Stomach (tissue), 4 donors: Measurements from ENCODE around the gene EZH2.

ENCODE experiments used
- POLR2A ChIP-seq, 4 donors: fragments of 450-650 bp; IDR thresholded peaks; one replicate each; pipeline ENCODE4 v1.6.1; 2016; ENCODE audit warnings: antibody characterized with exemption in 4 of 4, control low read depth in 2 of 4, mild to moderate bottlenecking in 1 of 4, moderate library complexity in 1 of 4
- TF ChIP-seq, protein P1 (sequence below), 7 experiments: fragments of 450-650 bp in 4 of 7; fragments of 200-600 bp in 3 of 7; sonication (generic) in 3 of 7; IDR thresholded peaks; one replicate each; pipeline ENCODE4 v1.5.1; 2016 to 2019; ENCODE audit warnings: antibody characterized with exemption in 7 of 7, control low read depth in 2 of 7, mild to moderate bottlenecking in 1 of 7

DNA sequence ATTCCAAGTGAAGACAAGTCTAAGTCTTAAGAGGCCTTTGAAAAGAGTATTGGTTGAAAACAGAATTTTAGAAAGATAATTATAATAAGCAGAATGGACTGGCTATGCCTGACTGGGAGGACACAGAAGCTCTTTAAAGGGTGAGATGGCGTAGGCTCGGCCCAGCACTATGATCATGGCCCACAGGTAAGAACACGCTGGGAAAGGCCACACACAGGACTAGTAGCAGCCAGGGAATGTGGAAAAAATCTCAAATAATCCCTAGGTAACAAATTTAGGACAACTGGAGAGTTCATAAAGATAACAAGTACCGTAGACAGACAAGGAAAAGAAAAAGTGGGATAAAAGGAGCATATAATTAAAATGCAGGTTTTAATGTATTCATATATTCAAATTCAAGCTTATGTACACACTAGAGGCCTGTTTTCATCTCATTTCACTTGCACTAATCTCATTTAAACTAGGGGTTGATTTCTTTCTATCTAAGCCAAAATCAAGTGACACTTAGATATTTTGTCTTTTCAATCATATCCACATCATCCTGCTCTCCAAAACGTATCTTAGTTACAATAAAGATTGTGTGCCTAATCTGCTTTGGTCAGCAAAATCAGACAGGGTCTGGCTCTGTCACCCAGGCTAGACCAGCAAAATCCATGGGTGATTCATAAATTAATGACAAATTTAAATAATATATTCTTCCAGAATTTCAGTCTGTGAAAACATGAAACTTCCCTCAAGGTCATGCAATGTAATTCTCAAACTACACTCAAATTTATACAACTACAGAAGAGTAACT lies 53.0 kb downstream of the EZH2 start:
- TF ChIP-seq, protein P1, sequence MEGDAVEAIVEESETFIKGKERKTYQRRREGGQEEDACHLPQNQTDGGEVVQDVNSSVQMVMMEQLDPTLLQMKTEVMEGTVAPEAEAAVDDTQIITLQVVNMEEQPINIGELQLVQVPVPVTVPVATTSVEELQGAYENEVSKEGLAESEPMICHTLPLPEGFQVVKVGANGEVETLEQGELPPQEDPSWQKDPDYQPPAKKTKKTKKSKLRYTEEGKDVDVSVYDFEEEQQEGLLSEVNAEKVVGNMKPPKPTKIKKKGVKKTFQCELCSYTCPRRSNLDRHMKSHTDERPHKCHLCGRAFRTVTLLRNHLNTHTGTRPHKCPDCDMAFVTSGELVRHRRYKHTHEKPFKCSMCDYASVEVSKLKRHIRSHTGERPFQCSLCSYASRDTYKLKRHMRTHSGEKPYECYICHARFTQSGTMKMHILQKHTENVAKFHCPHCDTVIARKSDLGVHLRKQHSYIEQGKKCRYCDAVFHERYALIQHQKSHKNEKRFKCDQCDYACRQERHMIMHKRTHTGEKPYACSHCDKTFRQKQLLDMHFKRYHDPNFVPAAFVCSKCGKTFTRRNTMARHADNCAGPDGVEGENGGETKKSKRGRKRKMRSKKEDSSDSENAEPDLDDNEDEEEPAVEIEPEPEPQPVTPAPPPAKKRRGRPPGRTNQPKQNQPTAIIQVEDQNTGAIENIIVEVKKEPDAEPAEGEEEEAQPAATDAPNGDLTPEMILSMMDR (IDR thresholded peaks at IDR 0.05): no peak
- TF ChIP-seq POLR2A (IDR thresholded peaks at IDR 0.05): no peak
